Neural crest cell (in vitro differentiated cells): Measurements from ENCODE around the gene NPLOC4. TPM values are rescaled to one million over a fixed set of nuclear protein-coding genes. Genes with fewer than 3 reads are reported as not detected.

Source experiments
- DNase-seq: peaks from one replicate; pipeline ENCODE4 v3.0.0; 2021; ENCODE audit warnings: low read depth, mixed read lengths, low spot score
- H3K27ac Mint-ChIP-seq: one replicate; pipeline ENCODE4 v1.8.0; 2021; ENCODE audit warnings: mild to moderate bottlenecking, mixed read lengths; ENCODE audit not compliant: unreplicated experiment
- H3K27me3 Mint-ChIP-seq: 2 replicates; pipeline ENCODE4 v1.8.0; 2021; ENCODE audit warnings: low read depth, mild to moderate bottlenecking, mixed read lengths
- H3K36me3 Mint-ChIP-seq: 2 replicates; pipeline ENCODE4 v1.8.0; 2021; ENCODE audit warnings: low read depth, mild to moderate bottlenecking, mixed read lengths
- H3K4me1 Mint-ChIP-seq: 2 replicates; pipeline ENCODE4 v1.8.0; 2021; ENCODE audit warnings: mixed read lengths
- H3K4me3 Mint-ChIP-seq: one replicate; pipeline ENCODE4 v1.8.0; 2021; ENCODE audit warnings: mild to moderate bottlenecking, mixed read lengths
- H3K9me3 Mint-ChIP-seq: 2 replicates; pipeline ENCODE4 v1.8.0; 2021; ENCODE audit warnings: mixed read lengths
- CTCF ChIP-seq: fragments of 200-600 bp; sonication (generic); conservative IDR thresholded peaks from 2 replicates; pipeline ENCODE4 v1.5.0; 2021; ENCODE audit warnings: antibody characterized with exemption, mild to moderate bottlenecking
- total RNA-seq: library from RNA; stranded (reverse); gene quantifications from 2 replicates; pipeline ENCODE4 v1.2.1, GENCODE V29; 2021

Gene NPLOC4
- total RNA-seq, 1 donor from 2014 or later = 97.7 TPM

GRCh38 chr17:81652906-81653771, 16.2 kb upstream of the NPLOC4 start:
- TF ChIP-seq CTCF = no peak
- Mint-ChIP-seq H3K27ac (peak overlapping the region; percentile 50), H3K36me3 (no peaks in the 10 kb centered on the region), H3K9me3 (no peaks in the 10 kb centered on the region), H3K4me3 (no peak overlapping the region), H3K4me1 (peaks cover 11% of the 10 kb centered on the region), H3K27me3 (no peaks in the 10 kb centered on the region)
- DNase-seq = no peak

- Mint-ChIP-seq H3K27ac (no peak overlapping the region), H3K4me3 (no peak overlapping the region), H3K4me1 (peaks cover 11% of the 10 kb centered on the region), H3K36me3 (no peaks in the 10 kb centered on the region), H3K27me3 (no peaks in the 10 kb centered on the region), H3K9me3 (no peaks in the 10 kb centered on the region)
- no peak for TF ChIP-seq CTCF
- no peak for DNase-seq
Measured at GRCh38 chr17:81651692-81652091, 14.8 kb upstream of the NPLOC4 start.

- Mint-ChIP-seq H3K4me3 (no peak overlapping the region), H3K27me3 (no peaks in the 10 kb centered on the region), H3K27ac (no peak overlapping the region), H3K4me1 (peaks cover 11% of the 10 kb centered on the region), H3K36me3 (no peaks in the 10 kb centered on the region), H3K9me3 (no peaks in the 10 kb centered on the region)
- no peak for TF ChIP-seq CTCF
- no peak for DNase-seq
Measured at GRCh38 chr17:81650951-81651350, 14.0 kb upstream of the NPLOC4 start.

- H3K27ac Mint-ChIP-seq = no peak overlapping the region
- no peaks in the 10 kb centered on the region for H3K27me3 Mint-ChIP-seq
- H3K4me3 Mint-ChIP-seq = no peak overlapping the region
- no peaks in the 10 kb centered on the region for H3K9me3 Mint-ChIP-seq
- DNase-seq = no peak
- peaks cover 11% of the 10 kb centered on the region for H3K4me1 Mint-ChIP-seq
- H3K36me3 Mint-ChIP-seq = no peaks in the 10 kb centered on the region
- TF ChIP-seq CTCF = no peak
Measured at GRCh38 chr17:81648707-81649085, 11.8 kb upstream of the NPLOC4 start.

GRCh38 chr17:81648013-81648706, 11.2 kb upstream of the NPLOC4 start:
- Mint-ChIP-seq H3K4me3 (no peak overlapping the region), H3K4me1 (peaks cover 5% of the 10 kb centered on the region), H3K27ac (no peak overlapping the region), H3K9me3 (no peaks in the 10 kb centered on the region), H3K27me3 (no peaks in the 10 kb centered on the region), H3K36me3 (no peaks in the 10 kb centered on the region)
- DNase-seq = no peak
- TF ChIP-seq CTCF = no peak
